H1 (cell line): Measurements from ENCODE around the gene KCNT1. TPM values are rescaled to one million over a fixed set of nuclear protein-coding genes. Genes with fewer than 3 reads are reported as not detected.

ENCODE experiments used
- CTCF ChIA-PET: fragments of 300-600 bp; sonication (Branson Sonifier 250); formaldehyde crosslinking; loops from one replicate; lab custom pipeline; 2021; ENCODE audit not compliant: partially characterized antibody; lab: Charles Lee
- POLR2A ChIA-PET: fragments of 300-600 bp; sonication (Branson Sonifier 250); formaldehyde crosslinking; loops from one replicate; lab custom pipeline; 2021; ENCODE audit warnings: inconsistent platforms; ENCODE audit not compliant: partially characterized antibody; lab: Charles Lee
- DNase-seq, 2 experiments: peaks; one replicate each; pipeline versions ENCODE4 v3.0.0 to v3.0.0-alpha.2; 2010 to 2022; ENCODE audit warnings: low spot score in 2 of 2, low read depth in 1 of 2, mixed read lengths in 1 of 2
- FAIRE-seq: peaks from 2 replicates; lab custom pipeline; 2011; peaks lifted over from hg19 to GRCh38; lab: Jason Lieb, UNC
- H2AFZ ChIP-seq: 2 replicates; pipeline ENCODE4 v1.8.1; 2012; ENCODE audit warnings: low read length, inconsistent platforms
- H2AK5ac ChIP-seq: 2 replicates; pipeline ENCODE4 v1.6.1; 2013; ENCODE audit warnings: low read depth, low read length
- H2BK120ac ChIP-seq: replicated peaks from 2 replicates; pipeline ENCODE3; 2013; ENCODE audit warnings: low read depth, low read length, inconsistent platforms
- H2BK12ac ChIP-seq: 2 replicates; pipeline ENCODE4 v1.6.1; 2013; ENCODE audit warnings: low read depth, low read length
- H2BK15ac ChIP-seq: 2 replicates; pipeline ENCODE4 v1.6.1; 2013; ENCODE audit warnings: low read length
- H2BK20ac ChIP-seq: 2 replicates; pipeline ENCODE4 v1.6.1; 2013; ENCODE audit warnings: low read length
- H2BK5ac ChIP-seq: 2 replicates; pipeline ENCODE4 v1.6.1; 2013; ENCODE audit warnings: low read depth, low read length
- H3K14ac ChIP-seq: 2 replicates; pipeline ENCODE4 v1.6.1; 2013; ENCODE audit warnings: inconsistent platforms; ENCODE audit not compliant: insufficient read length
- H3K18ac ChIP-seq: 2 replicates; pipeline ENCODE4 v1.6.1; 2013; ENCODE audit warnings: low read length; ENCODE audit errors: extremely low read depth
- H3K23ac ChIP-seq: 2 replicates; pipeline ENCODE4 v1.6.1; 2013; ENCODE audit warnings: inconsistent platforms; ENCODE audit not compliant: insufficient read length
- H3K23me2 ChIP-seq: 2 replicates; pipeline ENCODE4 v1.6.1; 2013; ENCODE audit warnings: low read depth, low read length
- H3K27ac ChIP-seq: 2 replicates; pipeline ENCODE4 v1.6.1; 2011; ENCODE audit warnings: low read depth, low read length, inconsistent platforms
- H3K27me3 ChIP-seq, 4 experiments: replicated peaks in 1 of 4; 1 replicate in 1 of 4; 2 replicates in 3 of 4; pipeline versions ENCODE4 v1.6.1 to v1.8.1; 2011 to 2013; ENCODE audit warnings: low read length in 3 of 4, mild to moderate bottlenecking in 3 of 4, inconsistent platforms in 2 of 4, mixed read lengths in 2 of 4, moderate library complexity in 1 of 4; ENCODE audit not compliant: control insufficient read depth in 3 of 4, insufficient read depth in 3 of 4; ENCODE audit errors: extremely low read depth in 1 of 4
- H3K36me3 ChIP-seq, 4 experiments: 2 replicates each; pipeline versions ENCODE4 v1.6.1 to v1.8.1; 2011 to 2013; ENCODE audit warnings: mild to moderate bottlenecking in 4 of 4, low read length in 3 of 4, moderate library complexity in 2 of 4, control low read depth in 1 of 4, inconsistent platforms in 1 of 4; ENCODE audit not compliant: insufficient read depth in 4 of 4, control insufficient read depth in 2 of 4
- H3K4ac ChIP-seq: replicated peaks from 2 replicates; pipeline ENCODE3; 2013; ENCODE audit warnings: low read length, low read depth, mixed read lengths, inconsistent platforms; ENCODE audit not compliant: insufficient read length
- H3K4me1 ChIP-seq, 4 experiments: replicated peaks in 1 of 4; 1 replicate in 1 of 4; 2 replicates in 3 of 4; pipeline versions ENCODE4 v1.6.1 to v1.8.1; 2011 to 2013; ENCODE audit warnings: low read length in 3 of 4, inconsistent platforms in 2 of 4, mixed read lengths in 1 of 4; ENCODE audit not compliant: insufficient read depth in 4 of 4, control insufficient read depth in 3 of 4
- H3K4me2 ChIP-seq, 2 experiments: 2 replicates each; pipeline versions ENCODE4 v1.6.1 to v1.8.1; 2011 to 2013; ENCODE audit warnings: low read depth in 2 of 2, low read length in 2 of 2, control low read depth in 1 of 2, inconsistent platforms in 1 of 2, mild to moderate bottlenecking in 1 of 2; ENCODE audit not compliant: insufficient read depth in 1 of 2
- H3K4me3 ChIP-seq, 4 experiments: fragments of 200-600, 300-600 bp in 1 of 4; sonication (generic), shearing (Covaris generic), sonication (Bioruptor Twin) in 1 of 4; 2 replicates each; pipeline versions ENCODE4 v1.5.1 to v1.8.1; 2011 to 2016; ENCODE audit warnings: low read length in 4 of 4, low read depth in 3 of 4, control low read depth in 2 of 4, inconsistent platforms in 2 of 4, mild to moderate bottlenecking in 2 of 4, mixed read lengths in 1 of 4, moderate library complexity in 1 of 4; ENCODE audit not compliant: insufficient read depth in 2 of 4; ENCODE audit errors: extremely low read depth in 1 of 4
- H3K56ac ChIP-seq: replicated peaks from 2 replicates; pipeline ENCODE3; 2013; ENCODE audit warnings: low read depth, mild to moderate bottlenecking, mixed read lengths, low read length, inconsistent platforms; ENCODE audit not compliant: insufficient read length
- H3K79me1 ChIP-seq: 2 replicates; pipeline ENCODE4 v1.6.1; 2013; ENCODE audit warnings: low read depth, low read length, control low read depth
- H3K79me2 ChIP-seq, 2 experiments: 2 replicates each; pipeline versions ENCODE4 v1.6.1 to v1.8.1; 2012 to 2013; ENCODE audit warnings: low read length in 2 of 2, mild to moderate bottlenecking in 2 of 2, inconsistent platforms in 1 of 2; ENCODE audit not compliant: insufficient read depth in 2 of 2, control insufficient read depth in 1 of 2
- H3K9ac ChIP-seq, 4 experiments: replicated peaks in 1 of 4; 1 replicate in 1 of 4; 2 replicates in 3 of 4; pipeline versions ENCODE4 v1.6.1 to v1.8.1; 2011 to 2013; ENCODE audit warnings: low read depth in 3 of 4, low read length in 3 of 4, control low read depth in 2 of 4, mild to moderate bottlenecking in 2 of 4, moderate library complexity in 2 of 4, inconsistent platforms in 1 of 4; ENCODE audit errors: extremely low read depth in 1 of 4
- H3K9me3 ChIP-seq, 2 experiments: 2 replicates each; pipeline versions ENCODE4 v1.6.1 to v1.8.1; 2012 to 2013; ENCODE audit warnings: mild to moderate bottlenecking in 2 of 2, moderate library complexity in 2 of 2, control low read depth in 1 of 2, inconsistent platforms in 1 of 2, low read depth in 1 of 2, low read length in 1 of 2, mixed read lengths in 1 of 2; ENCODE audit not compliant: insufficient read depth in 2 of 2
- H4K20me1 ChIP-seq, 2 experiments: replicated peaks in 1 of 2; 2 replicates each; pipeline versions ENCODE3 to v1.8.1; 2011 to 2013; ENCODE audit warnings: inconsistent platforms in 2 of 2, low read length in 2 of 2, mild to moderate bottlenecking in 1 of 2; ENCODE audit not compliant: insufficient read depth in 2 of 2, control insufficient read depth in 1 of 2
- H4K5ac ChIP-seq: 2 replicates; pipeline ENCODE4 v1.6.1; 2013; ENCODE audit warnings: low read length, low read depth, mixed read lengths, inconsistent platforms; ENCODE audit not compliant: insufficient read length
- H4K8ac ChIP-seq: 2 replicates; pipeline ENCODE4 v1.8.0; 2013; ENCODE audit warnings: mild to moderate bottlenecking, moderate library complexity, low read length, inconsistent platforms; ENCODE audit not compliant: insufficient read depth; ENCODE audit errors: extremely low read depth
- H4K91ac ChIP-seq: replicated peaks from 2 replicates; pipeline ENCODE3; 2013; ENCODE audit warnings: low read length, mixed read lengths, inconsistent platforms; ENCODE audit not compliant: insufficient read length
- BCL11A ChIP-seq, 2 experiments: IDR thresholded peaks; one replicate each; pipeline ENCODE4 v1.6.1; 2011; ENCODE audit warnings: low read depth in 2 of 2, low read length in 2 of 2, mild to moderate bottlenecking in 2 of 2
- CHD2 ChIP-seq: IDR thresholded peaks from 2 replicates; pipeline ENCODE4 v1.6.1; 2012; ENCODE audit warnings: low read length, improper control_type of control experiment
- CTCF ChIP-seq, 3 experiments: IDR thresholded peaks; 1 replicate in 2 of 3; 2 replicates in 1 of 3; pipeline versions ENCODE4 v1.5.1 to v1.6.1; 2011; ENCODE audit warnings: low read length in 3 of 3, mild to moderate bottlenecking in 3 of 3, inconsistent platforms in 2 of 3, low read depth in 1 of 3, moderate library complexity in 1 of 3; ENCODE audit not compliant: insufficient read depth in 1 of 3; ENCODE audit errors: control extremely low read depth in 1 of 3
- EZH2 ChIP-seq: fragments of 200-600 bp; sonication (generic); IDR thresholded peaks from 2 replicates; pipeline ENCODE4 v1.7.1; 2012; ENCODE audit warnings: low read depth, mild to moderate bottlenecking, moderate library complexity, low read length, inconsistent platforms; ENCODE audit not compliant: severe bottlenecking
- GTF2F1 ChIP-seq: IDR thresholded peaks from 2 replicates; pipeline ENCODE4 v1.6.1; 2012; ENCODE audit warnings: low read depth, low read length, improper control_type of control experiment, borderline replicate concordance
- POLR2AphosphoS5 ChIP-seq: IDR thresholded peaks from 2 replicates; pipeline ENCODE4 v1.6.1; 2011; ENCODE audit warnings: low read depth, low read length
- RFX5 ChIP-seq: IDR thresholded peaks from 2 replicates; pipeline ENCODE4 v1.6.1; 2011; ENCODE audit warnings: low read depth, low read length, improper control_type of control experiment, borderline replicate concordance
- SIN3A ChIP-seq, 2 experiments: IDR thresholded peaks in 1 of 2; conservative IDR thresholded peaks in 1 of 2; 2 replicates each; pipeline ENCODE4 v1.6.1; 2011 to 2012; ENCODE audit warnings: low read length in 2 of 2, improper control_type of control experiment in 1 of 2, low read depth in 1 of 2, mild to moderate bottlenecking in 1 of 2
- SP1 ChIP-seq: IDR thresholded peaks from 2 replicates; pipeline ENCODE4 v1.6.1; 2011; ENCODE audit warnings: low read depth, low read length
- WGBS, 2 experiments: shearing (Covaris generic) in 1 of 2; methylation state at CpG; one replicate each; pipeline versions ENCODE4 v1.1.6 to v1.1.7; 2013 to 2015; ENCODE audit warnings: low lambda C conversion rate in 2 of 2, mixed read lengths in 2 of 2, inconsistent platforms in 1 of 2, low coverage in 1 of 2, missing lambda C conversion rate in 1 of 2; ENCODE audit not compliant: insufficient replicate concordance in 2 of 2, insufficient coverage in 1 of 2, insufficient read length in 1 of 2; ENCODE audit errors: extremely low coverage in 1 of 2, missing lambda C conversion rate in 1 of 2; 5-methylcytosine and 5-hydroxymethylcytosine counted together
- polyA plus RNA-seq, 7 experiments: library from polyadenylated mRNA; depleted of rRNA in 3 of 7; stranded (reverse) in 5 of 7; unstranded in 2 of 7; fragments of >200 nt in 5 of 7; fragments of 200-250 nt in 2 of 7; gene quantifications; 1 replicate in 5 of 7; 2 replicates in 1 of 7; 4 replicates in 1 of 7; pipeline versions ENCODE4 v1.2.1 to v1.2.3, GENCODE V29; 2011 to 2013; ENCODE audit warnings: missing spikeins in 2 of 7, mixed read lengths in 2 of 7
- total RNA-seq: library from RNA; stranded (reverse); fragmentation: NEBNext Ultra II Directional; extraction: Animal tissue kit (Norgen Biotek cat#: 25700); gene quantifications from 2 replicates; pipeline ENCODE4 v1.2.1, GENCODE V29; 2021

KCNT1 gene
- total and polyA plus RNA-seq, 2 of the 8 experiments (the other 6 are each of a cell fraction or from before 2014, with no cell fraction given), result 0.13 to 0.20 TPM

- no peak overlapping the region for H2BK5ac ChIP-seq
- ChIA-PET POLR2A (no interaction called here), CTCF (interaction anchor here (1.5 to 2.0 kb wide), 2 partner anchors 18 to 118 kb away, joined by 4 to 6 read pairs; no protein-coding TSS in a partner anchor)
- H4K20me1 ChIP-seq, result no peaks in the 10 kb centered on the region
- H3K4ac ChIP-seq, result no peak overlapping the region
- DNase-seq (no peak), FAIRE-seq (no peak)
- no peaks in the 10 kb centered on the region for H3K79me1 ChIP-seq
- no peaks in the 10 kb centered on the region for H3K36me3 ChIP-seq
- no peak overlapping the region for H2BK15ac ChIP-seq
- no peak overlapping the region for H3K18ac ChIP-seq
- no peak overlapping the region for H2AK5ac ChIP-seq
- no peak overlapping the region for H3K23ac ChIP-seq
- no peak overlapping the region for H4K5ac ChIP-seq
- H3K9me3 ChIP-seq, result no peaks in the 10 kb centered on the region
- no peak overlapping the region for H3K56ac ChIP-seq
- H2BK12ac ChIP-seq, result no peak overlapping the region
- H3K23me2 ChIP-seq, result no peaks in the 10 kb centered on the region; the same call in 1 of the 2 replicates
- no peaks in the 10 kb centered on the region for H3K79me2 ChIP-seq
- H2AFZ ChIP-seq, result no peak overlapping the region
- WGBS, 2 experiments, result 88% methylated on average over 17 of the region's 18 CpGs; no CpG with 5 or more reads in 1 of the 2 experiments
- H3K4me1 ChIP-seq, result peaks cover 0 to 9% (median 2%) of the 10 kb centered on the region in 4 experiments; a peak in 5 of 7 replicates
- no peak overlapping the region for H3K9ac ChIP-seq
- H3K27ac ChIP-seq, result no peak overlapping the region
- H2BK20ac ChIP-seq, result no peak overlapping the region
- no peak overlapping the region for H4K8ac ChIP-seq
- no peak overlapping the region for H3K4me3 ChIP-seq
- H3K4me2 ChIP-seq, result no peak overlapping the region; a peak in 1 of 4 replicates
- H2BK120ac ChIP-seq, result no peak overlapping the region
- H3K27me3 ChIP-seq, result no peaks in the 10 kb centered on the region; a peak in 1 of 7 replicates
- no peak overlapping the region for H4K91ac ChIP-seq
- H3K14ac ChIP-seq, result no peak overlapping the region
- no peak for TF ChIP-seq EZH2
- TF ChIP-seq SP1, result no peak
- no peak for TF ChIP-seq BCL11A (IDR thresholded peaks at IDR 0.05; ENCODE audit: low read depth in 2 of 2, low read length in 2 of 2)
- no peak for TF ChIP-seq SIN3A (conservative IDR thresholded peaks at IDR 0.05 in 1 of 2, IDR thresholded peaks at IDR 0.05 in 1 of 2; ENCODE audit: low read depth in 1 of 2, low read length in 2 of 2)
- TF ChIP-seq CHD2, result no peak
- TF ChIP-seq CTCF (IDR thresholded peaks at IDR 0.05; ENCODE audit: control extremely low read depth in 1 of 3, insufficient read depth in 1 of 3, low read depth in 1 of 3, low read length in 3 of 3), result no peak
- TF ChIP-seq GTF2F1, result no peak
- TF ChIP-seq RFX5, result no peak
- no peak for TF ChIP-seq POLR2AphosphoS5
Observed at GRCh38 chr9:135722365-135722764, 20.4 kb downstream of the KCNT1 start.
